HT1080 (cell line): ENCODE results near the gene DLX1. TPM values are rescaled to one million over a fixed set of nuclear protein-coding genes. Genes with fewer than 3 reads are reported as not detected.
A peak's percentile ranks its signal among the peaks of the same experiment; 100 is the strongest.
"Not testable (repeated sequence)": the region's sequence is repeated elsewhere in the genome, so short reads cannot be mapped to it uniquely, and the experiment has no call there.

Source experiments
- DNase-seq: peaks from one replicate; pipeline ENCODE4 v3.0.0-alpha.2; 2015; ENCODE audit warnings: low read depth
- polyA plus RNA-seq, 2 experiments: library from polyadenylated mRNA; depleted of rRNA; stranded (reverse); fragments of >200 nt; gene quantifications; 2 replicates each; pipeline ENCODE4 v1.2.3, GENCODE V29; 2015
- total RNA-seq: library from RNA; depleted of rRNA; stranded (reverse); fragments of >200 nt; shearing (Covaris generic); gene quantifications from 2 replicates; pipeline ENCODE4 v1.2.3, GENCODE V29; 2014; rRNA removed

The DLX1 gene
- total RNA-seq, result 5.8 and 9.7 TPM in 2 replicates
- polyA plus RNA-seq (2015; cell fraction: cytosol; rRNA removed), result 9.4 and 9.6 TPM in 2 replicates
- 17.7 and 18.8 TPM in 2 replicates for polyA plus RNA-seq (2015; cell fraction: nucleus; rRNA removed)

DNA sequence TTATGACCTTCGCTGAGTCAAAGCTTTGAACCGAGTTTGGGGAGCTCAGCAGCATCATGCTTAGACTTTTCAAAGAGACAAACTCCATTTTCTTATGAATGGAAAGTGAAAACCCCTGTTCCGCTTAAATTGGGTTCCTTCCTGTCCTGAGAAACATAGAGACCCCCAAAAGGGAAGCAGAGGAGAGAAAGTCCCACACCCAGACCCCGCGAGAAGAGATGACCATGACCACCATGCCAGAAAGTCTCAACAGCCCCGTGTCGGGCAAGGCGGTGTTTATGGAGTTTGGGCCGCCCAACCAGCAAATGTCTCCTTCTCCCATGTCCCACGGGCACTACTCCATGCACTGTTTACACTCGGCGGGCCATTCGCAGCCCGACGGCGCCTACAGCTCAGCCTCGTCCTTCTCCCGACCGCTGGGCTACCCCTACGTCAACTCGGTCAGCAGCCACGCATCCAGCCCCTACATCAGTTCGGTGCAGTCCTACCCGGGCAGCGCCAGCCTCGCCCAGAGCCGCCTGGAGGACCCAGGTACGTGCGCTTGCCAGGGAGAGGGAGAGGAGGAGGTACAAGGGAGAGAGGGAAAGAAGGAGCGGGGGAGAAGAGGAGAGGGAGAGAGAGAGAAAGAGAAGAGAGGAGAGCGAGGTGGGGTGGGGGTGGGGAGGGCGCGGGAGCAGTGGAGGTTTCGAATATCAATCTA is at the start of gene DLX1:
DLX1 (plus strand) TSS at position 48 of the 700 bp plus-strand sequence; CDS start at position 219, 171 bp downstream.
- DNase-seq, result no peak

DNA sequence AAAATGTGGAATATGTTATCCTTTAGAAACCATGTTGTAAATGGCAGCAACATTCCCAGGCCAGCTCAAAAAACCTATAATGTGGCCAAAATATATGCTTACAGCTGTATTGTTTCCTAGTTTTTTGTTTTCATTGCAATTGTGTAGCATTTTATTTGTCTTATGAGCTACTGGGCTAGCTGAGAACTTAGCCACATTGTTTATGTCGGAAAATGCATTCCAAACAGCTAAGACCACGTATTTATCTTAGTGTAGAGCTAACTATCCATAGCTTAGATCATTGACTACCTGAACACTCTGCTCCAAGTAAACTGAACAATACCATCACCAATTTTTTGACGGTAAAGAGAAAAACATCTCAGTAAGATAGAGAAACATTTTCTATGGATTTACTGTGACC is 47.2 kb upstream of the DLX1 start:
- no peak for DNase-seq

DNA sequence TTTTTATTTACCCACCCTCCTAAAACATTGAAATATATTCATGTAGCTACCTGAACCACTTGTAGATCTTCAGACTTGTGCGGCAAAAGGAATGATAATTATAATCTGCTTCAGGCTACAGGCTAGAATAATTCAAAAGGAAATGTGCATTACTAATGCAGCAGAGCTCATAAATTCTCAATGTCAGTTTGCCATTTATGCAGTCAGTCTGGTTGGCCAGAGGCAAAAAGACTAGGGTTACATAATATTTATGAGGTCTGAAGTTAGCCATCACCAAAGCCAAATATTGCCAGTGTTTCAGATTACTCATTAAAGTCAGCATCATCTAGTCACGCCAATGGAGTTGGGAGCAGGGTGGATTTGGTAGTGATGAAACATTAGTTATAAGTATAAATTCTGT is 46.7 kb upstream of the DLX1 start:
- no peak for DNase-seq

DNA sequence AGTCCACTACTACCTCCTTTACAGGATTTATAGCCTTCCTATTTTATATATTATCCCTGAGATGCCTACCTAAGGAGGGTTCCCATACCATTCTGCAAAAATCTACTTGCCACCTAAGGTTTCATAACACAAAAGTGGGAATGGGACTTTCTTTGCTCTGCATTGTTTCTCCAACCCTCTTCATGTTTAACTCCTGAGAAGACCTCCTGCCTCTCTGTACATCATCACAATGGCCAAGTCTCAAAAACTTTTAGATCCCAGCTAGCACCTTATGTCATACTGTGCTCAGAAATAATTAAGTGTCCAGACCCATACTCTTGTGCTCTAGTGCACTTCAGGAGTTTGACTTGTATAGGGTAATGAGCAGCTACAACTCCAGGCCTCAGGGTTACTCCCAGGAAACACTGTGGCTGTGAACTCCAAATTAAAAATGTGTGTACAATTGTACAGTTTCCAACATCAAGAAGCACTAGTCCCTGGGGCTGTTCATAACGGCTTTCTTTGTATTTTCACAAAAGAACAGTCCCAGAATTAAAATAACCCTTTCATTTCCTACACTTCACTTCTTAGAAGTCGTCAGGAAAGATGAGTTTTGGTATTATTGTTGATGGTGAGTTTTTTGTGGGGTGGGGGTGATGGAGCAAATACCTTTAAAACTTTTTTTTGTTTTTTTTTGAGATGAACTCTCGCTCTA is 46.1 kb upstream of the DLX1 start:
- no peak for DNase-seq

DNA sequence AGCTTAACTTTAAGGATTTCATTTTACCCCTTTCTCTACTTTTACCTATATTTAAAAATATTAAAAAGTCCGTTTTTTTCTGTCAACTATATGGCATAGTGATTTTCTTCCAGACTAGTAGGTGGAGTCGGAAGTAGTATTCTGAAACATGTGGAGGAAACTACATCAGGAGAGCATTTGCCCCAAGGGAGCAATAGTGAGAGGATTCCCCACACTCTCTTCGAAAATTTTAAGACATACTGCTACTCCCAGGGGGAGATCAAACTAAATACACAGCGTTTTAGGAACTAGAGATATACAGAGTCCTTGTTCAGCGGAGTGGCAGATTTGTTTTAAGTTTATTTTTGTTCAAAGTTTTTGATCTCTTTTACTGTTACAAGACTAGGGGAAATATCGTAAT is 45.0 kb upstream of the DLX1 start:
- no peak for DNase-seq

DNA sequence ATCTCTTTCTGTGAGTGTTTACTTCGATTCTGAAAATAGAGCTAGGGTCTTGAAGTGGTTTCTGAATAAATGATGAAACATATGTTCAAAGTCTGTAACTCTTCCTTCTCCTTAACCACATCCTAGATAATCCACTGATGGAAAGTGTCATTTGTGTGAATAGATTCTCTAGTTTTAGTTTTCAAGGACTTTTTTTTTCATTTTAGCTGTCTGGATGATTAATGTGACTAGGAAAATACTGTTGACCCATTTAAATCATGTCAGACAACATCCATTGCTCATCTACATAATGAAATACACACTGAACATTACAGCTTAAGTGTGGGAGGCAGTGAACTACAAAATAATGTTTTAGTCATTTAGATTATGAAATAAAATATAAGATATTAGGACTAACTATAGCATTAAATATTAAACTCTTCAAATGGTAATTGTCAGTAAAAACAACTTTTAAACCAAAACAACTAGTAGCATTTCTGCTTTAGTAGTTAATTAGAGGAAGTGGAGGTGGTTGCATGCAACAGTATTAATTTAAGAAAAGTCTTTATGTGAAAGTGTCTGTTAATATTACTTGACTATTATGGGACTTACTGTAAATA is 39.1 kb upstream of the DLX1 start:
- DNase-seq, result no peak

DNA sequence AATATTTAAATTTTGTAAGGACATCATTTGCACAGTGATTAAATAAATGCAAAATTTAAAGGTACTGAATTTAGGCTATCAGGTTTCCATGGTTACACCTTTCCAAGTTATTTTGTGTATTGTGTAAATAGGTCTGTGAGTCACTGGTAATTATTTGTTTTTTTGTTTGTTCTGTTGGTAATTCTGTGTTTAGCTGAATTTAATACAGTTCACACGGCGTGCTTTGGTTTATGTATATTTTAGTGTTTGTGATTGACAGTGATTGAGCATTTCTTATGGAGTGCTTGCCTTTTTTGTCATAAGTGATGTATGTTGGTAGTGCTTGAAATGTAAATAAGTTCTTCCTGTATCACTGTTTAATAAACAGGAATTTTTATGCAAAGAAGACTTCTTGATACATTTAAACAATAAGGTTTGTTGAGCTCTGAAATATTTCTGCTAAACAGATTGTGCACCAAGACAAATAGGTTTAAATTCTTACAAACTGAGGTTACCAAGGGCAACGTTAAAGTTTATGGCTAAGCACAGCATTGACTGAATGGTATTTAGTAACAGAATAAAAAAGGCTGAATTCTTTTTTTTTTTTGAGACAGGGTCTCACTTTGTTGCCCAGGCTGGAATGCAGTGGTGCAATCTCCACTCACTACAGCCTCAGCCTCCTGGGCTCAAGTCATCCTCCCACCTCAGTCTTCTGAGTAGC is 38.3 kb upstream of the DLX1 start:
- no peak for DNase-seq

DNA sequence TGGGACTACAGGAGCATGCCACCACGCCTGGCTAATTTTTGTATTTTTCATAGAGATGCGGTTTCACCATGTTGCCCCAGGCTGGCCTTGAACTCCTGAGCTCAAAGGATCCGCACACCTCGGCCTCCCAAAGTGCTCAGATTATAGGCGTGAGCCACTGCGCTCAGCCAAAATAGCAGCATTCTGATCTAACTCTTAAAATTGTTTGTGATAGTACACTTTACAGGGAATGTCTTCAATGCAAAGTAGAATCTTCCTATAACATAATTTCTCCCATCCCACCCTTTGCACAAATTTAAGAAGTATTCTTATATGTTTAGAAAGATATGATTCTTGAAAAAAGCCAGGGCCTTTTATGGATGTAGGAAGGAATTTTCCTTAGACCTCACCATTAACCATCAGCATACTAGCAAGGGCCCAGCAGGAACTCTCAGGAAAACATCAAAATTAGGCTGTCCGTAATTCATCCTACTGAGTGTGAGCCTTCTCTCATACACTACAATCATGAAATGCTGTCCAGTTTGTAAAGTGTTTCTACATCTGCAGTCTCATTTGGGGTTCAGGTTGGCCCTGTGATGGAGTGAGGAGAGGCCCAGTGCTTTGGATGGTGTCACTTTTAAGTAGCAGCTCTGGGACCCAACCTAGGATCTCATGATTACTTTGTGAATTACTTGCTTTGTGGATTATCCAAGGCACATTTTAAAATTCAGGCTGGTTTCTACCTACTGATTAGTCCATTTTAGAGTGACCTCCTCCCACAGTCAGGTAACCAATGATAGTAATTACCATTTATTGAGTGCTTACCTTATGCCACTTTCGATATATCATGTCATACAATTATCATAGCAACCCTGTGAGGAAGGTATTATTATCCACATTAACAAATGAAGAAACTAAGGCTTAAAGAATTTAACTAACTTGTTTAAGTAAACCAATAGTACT is 37.5 kb upstream of the DLX1 start:
- DNase-seq, result no peak

DNA sequence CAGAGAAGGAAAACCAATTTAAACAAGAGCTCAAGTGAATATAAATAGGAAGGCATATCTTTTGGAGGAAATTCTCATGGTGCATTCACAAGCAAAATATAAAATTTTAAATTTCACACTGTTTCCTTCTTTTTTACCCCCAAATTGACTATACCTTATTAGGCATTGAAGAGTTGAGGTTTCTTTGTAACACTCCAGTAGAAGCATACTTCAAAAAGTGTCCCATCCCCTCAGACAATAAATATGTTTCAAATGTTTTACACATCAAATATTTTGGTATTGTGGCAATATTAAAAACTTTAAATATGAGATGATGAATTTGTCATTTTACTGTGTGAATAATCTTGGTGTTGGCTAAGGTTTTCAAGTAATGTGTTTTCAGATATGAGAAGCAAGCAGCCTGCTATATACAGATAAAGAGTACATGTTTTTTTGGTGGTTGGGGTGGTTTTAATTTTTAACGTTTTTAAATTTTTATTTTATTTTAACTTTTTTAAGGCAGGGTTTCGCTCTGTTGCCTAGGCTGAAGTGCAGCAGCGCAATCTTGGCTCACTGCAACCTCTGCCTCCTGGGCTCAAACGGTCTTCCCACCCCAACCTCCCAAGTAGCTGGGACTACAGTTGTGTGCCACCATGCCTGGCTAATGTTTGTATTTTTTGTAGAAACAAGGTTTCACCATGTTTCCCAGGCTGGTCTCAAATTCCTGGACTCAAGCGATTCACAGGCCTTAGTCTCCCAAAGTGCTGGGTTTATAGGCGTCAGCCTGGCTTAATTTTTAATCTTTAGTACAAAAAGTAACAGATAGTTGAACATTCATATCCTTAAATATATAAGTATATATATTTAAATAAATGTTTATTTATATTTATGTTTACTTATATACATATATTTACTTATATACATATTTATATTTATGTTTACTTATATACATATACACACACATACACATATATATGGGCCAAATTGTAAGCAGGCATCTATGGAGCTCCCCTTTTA is 36.5 kb upstream of the DLX1 start:
- no peak for DNase-seq

DNA sequence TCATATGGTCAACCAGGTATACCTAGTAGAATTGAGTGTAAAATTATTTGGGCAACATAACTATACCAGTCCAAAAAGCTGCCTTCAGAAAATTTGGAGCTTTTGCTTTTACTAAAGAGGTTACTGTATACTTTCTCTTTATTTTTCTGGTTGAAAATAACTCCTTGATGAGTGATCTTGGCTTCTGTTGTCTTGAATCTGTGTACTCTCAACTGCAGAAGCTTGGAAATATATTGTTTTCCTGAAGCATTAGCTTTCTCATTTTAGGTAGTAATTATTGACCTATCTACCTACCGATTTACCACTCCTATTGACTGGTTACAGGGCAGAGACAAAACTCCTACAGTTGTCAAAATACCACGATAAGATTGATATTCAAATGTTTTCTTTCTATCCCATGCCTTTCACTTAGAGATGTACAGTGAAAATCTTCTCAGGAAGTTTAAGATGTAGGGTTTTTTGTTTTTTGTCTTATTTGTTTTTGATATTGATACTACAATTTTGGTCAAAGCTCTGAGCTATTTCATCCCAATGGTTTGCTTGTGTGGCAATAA is 35.7 kb upstream of the DLX1 start:
- DNase-seq, result no peak

DNA sequence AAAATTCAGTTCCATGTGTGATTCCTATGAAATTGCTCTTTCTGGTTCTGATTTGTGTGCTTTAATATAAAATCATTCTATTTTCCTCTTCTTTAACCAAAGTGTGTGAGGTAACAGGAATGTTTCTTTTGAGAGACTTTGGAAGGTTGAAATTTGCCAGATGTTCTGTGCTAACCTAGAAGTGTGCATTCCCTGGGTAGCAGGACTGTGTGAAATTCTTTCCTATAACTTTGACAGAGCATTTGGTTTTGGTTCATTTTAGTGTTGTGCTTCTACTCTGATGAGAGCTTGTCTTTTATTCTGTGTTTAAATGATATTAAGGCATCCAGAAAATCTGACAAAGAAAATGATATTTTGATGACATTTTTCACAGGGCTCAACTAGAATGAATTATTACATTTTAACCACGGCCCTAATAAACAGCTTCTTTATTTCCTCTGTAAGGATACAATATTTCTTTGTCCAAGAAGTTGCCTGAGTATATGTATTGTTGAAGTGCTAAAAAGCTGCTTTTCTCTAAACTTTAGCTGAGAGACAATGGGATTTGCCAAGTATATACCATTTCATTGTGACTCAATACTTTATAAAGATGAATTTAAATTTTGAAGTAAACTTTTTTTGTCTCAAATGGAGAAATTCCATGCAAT is 34.7 kb upstream of the DLX1 start:
- no peak for DNase-seq

DNA sequence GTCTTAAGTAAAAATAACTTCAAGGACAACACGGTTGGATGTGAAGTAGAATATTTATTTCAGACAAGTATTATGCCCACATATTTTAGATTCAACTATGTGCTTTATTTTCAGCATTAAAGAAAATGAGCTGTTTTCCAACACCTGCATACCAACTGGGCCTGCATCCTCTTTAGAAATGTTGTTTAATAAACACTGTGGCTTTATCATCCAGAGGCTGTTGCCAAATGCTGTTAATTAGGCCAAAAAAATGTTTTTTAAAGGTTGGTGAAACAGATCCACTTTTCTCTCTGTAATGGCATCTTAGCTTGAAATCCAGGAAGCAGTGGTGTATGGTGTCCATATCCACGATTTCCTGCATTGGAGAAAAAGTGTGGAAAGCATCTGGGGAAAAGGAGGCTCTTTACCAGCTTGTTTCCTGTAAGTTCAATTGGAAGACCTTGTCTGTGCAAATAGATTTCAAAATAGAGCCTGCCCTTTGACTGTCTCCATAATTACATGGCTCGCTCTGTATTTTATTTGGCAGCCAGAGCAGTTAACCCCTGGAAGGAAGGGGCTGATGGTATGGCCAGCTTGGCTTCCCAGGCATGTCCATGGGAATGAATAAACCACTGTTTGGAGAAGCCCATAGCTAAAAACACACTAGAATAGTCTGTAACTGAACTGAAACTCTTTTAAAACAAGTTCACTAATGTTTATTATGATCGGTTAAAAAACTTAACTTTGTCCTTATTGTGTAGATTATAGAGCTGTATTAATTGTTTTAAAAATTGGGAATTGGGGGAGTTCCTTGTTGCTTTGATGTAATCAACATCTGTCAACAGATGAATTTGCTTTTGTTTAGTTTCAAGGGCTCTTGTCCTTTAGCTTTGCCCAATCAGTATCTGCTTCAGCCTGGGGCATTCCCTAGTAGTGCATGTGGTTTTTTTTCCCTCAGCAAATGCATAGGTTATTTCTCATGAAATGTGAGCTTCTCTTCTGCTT is 33.0 kb upstream of the DLX1 start:
- DNase-seq, result peak; percentile 9

DNA sequence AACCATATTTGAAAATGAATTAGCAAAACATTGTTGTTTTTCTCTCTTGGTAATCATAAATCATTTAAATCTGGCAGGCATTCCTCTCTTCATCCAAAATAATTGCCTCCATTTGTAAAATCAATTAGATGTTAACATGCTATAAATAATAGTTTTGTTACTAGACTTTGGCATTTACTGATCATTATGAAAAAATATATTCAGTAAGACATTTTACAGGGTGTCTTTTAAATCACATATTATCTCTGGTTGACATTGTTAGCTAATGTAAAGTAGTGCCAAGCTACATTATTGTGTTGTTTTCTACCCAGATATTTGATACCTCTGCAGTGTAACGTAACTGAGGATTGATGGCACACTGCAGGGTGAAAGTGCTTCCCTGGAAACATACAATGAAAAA is 31.8 kb upstream of the DLX1 start:
- no peak for DNase-seq

DNA sequence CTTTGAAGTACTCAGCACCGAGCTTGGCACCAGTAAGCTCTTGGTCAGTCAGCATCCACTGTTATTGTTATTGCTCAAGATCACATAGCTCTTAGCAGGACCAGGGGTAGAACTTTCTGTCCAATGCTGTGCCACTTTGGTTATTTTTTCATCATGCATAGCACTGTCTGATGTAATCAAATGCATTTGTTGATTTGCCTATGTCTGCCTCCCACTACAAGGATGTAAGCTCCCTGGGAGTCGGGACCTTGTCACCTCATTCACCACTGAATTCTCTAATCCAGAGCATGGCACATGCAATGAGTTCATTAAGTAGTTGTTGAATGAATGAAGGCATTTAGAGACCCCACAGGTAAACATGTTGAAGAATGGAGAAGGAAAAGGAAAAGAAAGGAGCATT is 29.0 kb upstream of the DLX1 start:
- DNase-seq, result no peak

DNA sequence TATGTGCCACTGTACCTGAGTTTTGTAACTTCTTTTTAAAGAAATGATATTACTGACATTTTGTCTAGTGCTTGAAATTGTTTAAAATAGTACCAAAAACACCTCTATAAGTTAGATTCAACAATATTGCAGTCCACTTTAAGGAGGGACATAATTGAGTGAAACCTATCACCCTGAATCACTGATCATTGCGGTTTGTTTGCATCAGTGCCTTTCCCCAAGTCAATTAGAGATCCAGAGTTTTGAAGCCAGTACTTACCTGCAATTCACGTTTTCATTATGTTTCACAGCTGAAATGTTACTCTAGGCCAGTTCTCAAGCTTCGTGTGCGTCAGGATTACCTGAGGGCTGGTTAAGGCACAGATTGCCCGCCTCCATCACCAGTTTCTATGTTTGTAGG is 26.6 kb upstream of the DLX1 start:
- no peak for DNase-seq

DNA sequence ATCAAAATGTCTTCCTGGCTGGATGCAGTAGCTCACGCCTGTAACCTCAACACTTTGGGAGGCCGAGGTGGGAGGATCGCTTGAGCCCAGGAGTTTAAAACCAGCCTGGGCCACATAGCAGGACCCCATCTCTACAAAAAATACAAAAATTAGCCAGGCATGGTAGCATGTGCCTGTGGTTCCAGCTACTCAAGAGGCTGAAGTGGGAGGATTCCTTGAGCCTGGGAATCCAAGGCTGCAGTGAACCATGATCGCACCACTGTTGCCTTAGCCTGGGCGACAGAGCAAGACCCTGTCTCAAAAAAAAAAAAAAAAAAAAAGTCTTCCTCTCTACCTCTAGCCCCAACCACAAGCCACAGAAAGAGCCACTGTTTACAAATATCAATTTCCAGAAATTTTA is 25.2 kb upstream of the DLX1 start:
- not testable (repeated sequence) for DNase-seq

DNA sequence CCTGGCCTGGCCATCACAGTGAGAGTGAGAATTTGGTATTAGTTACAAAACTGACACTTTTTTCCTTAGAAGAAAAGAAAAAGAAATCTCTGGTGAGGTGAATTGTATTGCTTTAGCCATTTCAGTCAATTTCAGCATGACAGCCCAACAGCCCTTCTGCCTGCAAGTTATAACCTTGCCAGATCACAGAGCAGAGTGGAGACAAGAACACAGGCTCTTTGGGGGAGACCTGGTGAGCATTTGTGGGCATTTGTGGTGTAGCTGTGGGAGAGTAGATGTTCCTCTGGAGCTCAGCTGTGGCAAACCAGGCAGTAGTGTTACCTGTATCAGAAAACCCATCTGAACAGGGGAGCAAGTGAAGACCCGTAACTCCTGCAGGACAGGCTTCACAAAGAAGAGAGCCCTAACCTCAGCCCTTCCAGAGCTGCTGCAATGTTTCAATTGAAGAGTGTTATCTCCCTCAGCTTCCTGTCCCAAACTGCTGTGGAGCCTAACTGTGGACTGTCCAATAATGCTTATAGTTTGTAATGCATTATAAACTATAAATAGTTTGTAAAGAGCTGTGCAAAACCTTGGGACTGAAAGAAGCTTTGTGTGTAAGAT is 22.8 kb upstream of the DLX1 start:
- no peak for DNase-seq
